Body of pancreas (tissue), 4 donors: ENCODE results near the gene ZDHHC20.

Source experiments
- POLR2A ChIP-seq, 3 donors: fragments of 450-650 bp; IDR thresholded peaks; one replicate each; pipeline ENCODE4 v1.6.1; 2016; ENCODE audit warnings: antibody characterized with exemption in 3 of 3, mild to moderate bottlenecking in 2 of 3
- TF ChIP-seq, protein P1 (sequence below), 7 experiments: fragments of 450-650 bp in 4 of 7; fragments of 200-600 bp in 3 of 7; sonication (generic) in 3 of 7; IDR thresholded peaks; one replicate each; pipeline ENCODE4 v1.5.1; 2016 to 2019; ENCODE audit warnings: antibody characterized with exemption in 7 of 7

DNA sequence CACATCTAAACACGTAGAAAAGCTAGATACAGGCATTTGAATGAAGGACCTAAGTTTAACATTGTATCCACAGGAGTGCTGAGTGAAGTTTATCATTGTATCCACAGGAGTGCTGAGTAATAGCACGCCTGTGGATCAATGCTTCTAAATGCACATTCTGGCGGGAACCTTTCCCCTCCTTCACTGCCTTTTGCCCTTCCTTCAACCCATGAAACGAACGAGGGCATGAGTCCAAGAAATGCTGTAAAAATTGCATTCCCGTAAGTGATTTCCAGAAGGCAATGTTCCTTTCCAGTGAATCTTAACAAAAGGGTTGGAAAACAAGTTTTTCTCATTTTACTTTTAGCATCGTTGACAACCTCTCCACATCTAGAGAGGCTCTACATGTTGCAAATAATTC, 88.1 kb downstream of the ZDHHC20 start:
- TF ChIP-seq, protein P1, sequence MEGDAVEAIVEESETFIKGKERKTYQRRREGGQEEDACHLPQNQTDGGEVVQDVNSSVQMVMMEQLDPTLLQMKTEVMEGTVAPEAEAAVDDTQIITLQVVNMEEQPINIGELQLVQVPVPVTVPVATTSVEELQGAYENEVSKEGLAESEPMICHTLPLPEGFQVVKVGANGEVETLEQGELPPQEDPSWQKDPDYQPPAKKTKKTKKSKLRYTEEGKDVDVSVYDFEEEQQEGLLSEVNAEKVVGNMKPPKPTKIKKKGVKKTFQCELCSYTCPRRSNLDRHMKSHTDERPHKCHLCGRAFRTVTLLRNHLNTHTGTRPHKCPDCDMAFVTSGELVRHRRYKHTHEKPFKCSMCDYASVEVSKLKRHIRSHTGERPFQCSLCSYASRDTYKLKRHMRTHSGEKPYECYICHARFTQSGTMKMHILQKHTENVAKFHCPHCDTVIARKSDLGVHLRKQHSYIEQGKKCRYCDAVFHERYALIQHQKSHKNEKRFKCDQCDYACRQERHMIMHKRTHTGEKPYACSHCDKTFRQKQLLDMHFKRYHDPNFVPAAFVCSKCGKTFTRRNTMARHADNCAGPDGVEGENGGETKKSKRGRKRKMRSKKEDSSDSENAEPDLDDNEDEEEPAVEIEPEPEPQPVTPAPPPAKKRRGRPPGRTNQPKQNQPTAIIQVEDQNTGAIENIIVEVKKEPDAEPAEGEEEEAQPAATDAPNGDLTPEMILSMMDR (IDR thresholded peaks at IDR 0.05), result no peak
- no peak for TF ChIP-seq POLR2A (IDR thresholded peaks at IDR 0.05)
